ENCODE data around the gene FMC1. TPM values are rescaled to one million over a fixed set of nuclear protein-coding genes. Genes with fewer than 3 reads are reported as not detected.
A peak's percentile ranks its signal among the peaks of the same experiment; 100 is the strongest.
"Not testable (repeated sequence)": the region's sequence is repeated elsewhere in the genome, so short reads cannot be mapped to it uniquely, and the experiment has no call there.

The FMC1 gene
- total RNA-seq, 1 experiment from 2014 or later, result 24.7 TPM

GRCh38 chr7:139333443-139333842 lies 7.7 kb upstream of the FMC1 start:
- not testable (repeated sequence) for DNase-seq; H3K79me2 ChIP-seq (ENCODE audit: low read length); H3K27ac ChIP-seq (ENCODE audit: low read length); H3K9me3 ChIP-seq (ENCODE audit: low read length); H3K4me2 ChIP-seq (ENCODE audit: low read depth, low read length, poor library complexity, severe bottlenecking); H3K4me3 ChIP-seq (ENCODE audit: low read length); H3K9me2 ChIP-seq (replicated peaks; ENCODE audit: insufficient read depth, low read length); H4K20me1 ChIP-seq (ENCODE audit: insufficient read depth, low read depth, low read length); H3K27me3 ChIP-seq (ENCODE audit: low read length); H3K4me1 ChIP-seq (ENCODE audit: low read length); H3K9ac ChIP-seq (ENCODE audit: low read length); H2AFZ ChIP-seq (ENCODE audit: low read length); H3K36me3 ChIP-seq (ENCODE audit: insufficient read depth, low read length)

GRCh38 chr7:139334399-139335150 lies 6.6 kb upstream of the FMC1 start:
- no peak overlapping the region for H3K27ac ChIP-seq (ENCODE audit: low read length)
- H3K36me3 ChIP-seq (ENCODE audit: insufficient read depth, low read length), result no peaks in the 10 kb centered on the region; the same call in 1 of the 2 replicates
- no peaks in the 10 kb centered on the region; the same call in 1 of the 2 replicates for H3K9me2 ChIP-seq (replicated peaks; ENCODE audit: insufficient read depth, low read length)
- H3K9ac ChIP-seq (ENCODE audit: low read length), result no peak overlapping the region
- H3K27me3 ChIP-seq (ENCODE audit: low read length), result no peaks in the 10 kb centered on the region
- no peaks in the 10 kb centered on the region for H3K4me1 ChIP-seq (ENCODE audit: low read length)
- H3K79me2 ChIP-seq (ENCODE audit: low read length), result no peaks in the 10 kb centered on the region
- no peak for DNase-seq
- H4K20me1 ChIP-seq (ENCODE audit: insufficient read depth, low read depth, low read length), result no peaks in the 10 kb centered on the region
- H3K4me2 ChIP-seq (ENCODE audit: low read depth, low read length, poor library complexity, severe bottlenecking), result no peak overlapping the region
- H3K9me3 ChIP-seq (ENCODE audit: low read length), result no peaks in the 10 kb centered on the region
- H2AFZ ChIP-seq (ENCODE audit: low read length), result no peak overlapping the region
- no peak overlapping the region for H3K4me3 ChIP-seq (ENCODE audit: low read length)

GRCh38 chr7:139339025-139339424 lies 2.1 kb upstream of the FMC1 start:
- H3K79me2 ChIP-seq (ENCODE audit: low read length), result peaks cover 25% of the 10 kb centered on the region
- H4K20me1 ChIP-seq (ENCODE audit: insufficient read depth, low read depth, low read length), result no peaks in the 10 kb centered on the region
- peaks cover 5% of the 10 kb centered on the region; the same call in 1 of the 2 replicates for H3K36me3 ChIP-seq (ENCODE audit: insufficient read depth, low read length)
- peaks cover 27% of the 10 kb centered on the region for H3K4me1 ChIP-seq (ENCODE audit: low read length)
- no peak overlapping the region for H2AFZ ChIP-seq (ENCODE audit: low read length)
- H3K9me3 ChIP-seq (ENCODE audit: low read length), result no peaks in the 10 kb centered on the region
- H3K9me2 ChIP-seq (replicated peaks; ENCODE audit: insufficient read depth, low read length), result no peaks in the 10 kb centered on the region; the same call in 1 of the 2 replicates
- H3K9ac ChIP-seq (ENCODE audit: low read length), result no peak overlapping the region
- no peak overlapping the region for H3K27ac ChIP-seq (ENCODE audit: low read length)
- no peak for DNase-seq
- no peaks in the 10 kb centered on the region for H3K27me3 ChIP-seq (ENCODE audit: low read length)
- H3K4me3 ChIP-seq (ENCODE audit: low read length), result peak overlapping the region; percentile 48; the same call in 1 of the 2 replicates
- no peak overlapping the region for H3K4me2 ChIP-seq (ENCODE audit: low read depth, low read length, poor library complexity, severe bottlenecking)

- Histone ChIP-seq H3K36me3 (ENCODE audit: insufficient read depth, low read length) (peaks cover 9% of the 10 kb centered on the region; the same call in 1 of the 2 replicates), H3K9me3 (ENCODE audit: low read length) (no peaks in the 10 kb centered on the region), H3K9me2 (replicated peaks; ENCODE audit: insufficient read depth, low read length) (no peaks in the 10 kb centered on the region; the same call in 1 of the 2 replicates), H3K27ac (ENCODE audit: low read length) (no peak overlapping the region), H4K20me1 (ENCODE audit: insufficient read depth, low read depth, low read length) (no peaks in the 10 kb centered on the region), H3K27me3 (ENCODE audit: low read length) (no peaks in the 10 kb centered on the region), H3K4me3 (ENCODE audit: low read length) (peak overlapping the region; percentile 48; the same call in 1 of the 2 replicates), H3K9ac (ENCODE audit: low read length) (no peak overlapping the region), H3K4me2 (ENCODE audit: low read depth, low read length, poor library complexity, severe bottlenecking) (peak overlapping the region; percentile 20), H2AFZ (ENCODE audit: low read length) (no peak overlapping the region; the same call in 1 of the 2 replicates), H3K4me1 (ENCODE audit: low read length) (peaks cover 33% of the 10 kb centered on the region), H3K79me2 (ENCODE audit: low read length) (peaks cover 29% of the 10 kb centered on the region)
- no peak for DNase-seq
Measured at GRCh38 chr7:139339698-139340036, 1.5 kb upstream of the FMC1 start.

- H3K9me2 ChIP-seq (replicated peaks; ENCODE audit: insufficient read depth, low read length), result no peaks in the 10 kb centered on the region; the same call in 1 of the 2 replicates
- H3K4me3 ChIP-seq (ENCODE audit: low read length), result peak overlapping the region; percentile 95
- no peaks in the 10 kb centered on the region for H4K20me1 ChIP-seq (ENCODE audit: insufficient read depth, low read depth, low read length)
- H3K9ac ChIP-seq (ENCODE audit: low read length), result peak overlapping the region; percentile 99
- peak; percentile 99 for DNase-seq
- no peak overlapping the region; the same call in 1 of the 2 replicates for H2AFZ ChIP-seq (ENCODE audit: low read length)
- peaks cover 39% of the 10 kb centered on the region for H3K4me1 ChIP-seq (ENCODE audit: low read length)
- peaks cover 9% of the 10 kb centered on the region; the same call in 1 of the 2 replicates for H3K36me3 ChIP-seq (ENCODE audit: insufficient read depth, low read length)
- peaks cover 29% of the 10 kb centered on the region for H3K79me2 ChIP-seq (ENCODE audit: low read length)
- H3K27me3 ChIP-seq (ENCODE audit: low read length), result no peaks in the 10 kb centered on the region
- H3K4me2 ChIP-seq (ENCODE audit: low read depth, low read length, poor library complexity, severe bottlenecking), result peak overlapping the region; percentile 88
- peak overlapping the region; percentile 90 for H3K27ac ChIP-seq (ENCODE audit: low read length)
- H3K9me3 ChIP-seq (ENCODE audit: low read length), result no peaks in the 10 kb centered on the region
Measured at GRCh38 chr7:139340037-139340807, 915 bp upstream of the FMC1 start.

GRCh38 chr7:139340808-139341057 lies 404 bp upstream of the FMC1 start:
- Histone ChIP-seq H3K4me3 (ENCODE audit: low read length) (peak overlapping the region; percentile 95), H3K36me3 (ENCODE audit: insufficient read depth, low read length) (peaks cover 9% of the 10 kb centered on the region; the same call in 1 of the 2 replicates), H3K9me3 (ENCODE audit: low read length) (no peaks in the 10 kb centered on the region), H3K4me1 (ENCODE audit: low read length) (peaks cover 41% of the 10 kb centered on the region), H2AFZ (ENCODE audit: low read length) (peak overlapping the region; percentile 75; the same call in 1 of the 2 replicates), H3K9ac (ENCODE audit: low read length) (peak overlapping the region; percentile 99), H3K9me2 (replicated peaks; ENCODE audit: insufficient read depth, low read length) (no peaks in the 10 kb centered on the region; the same call in 1 of the 2 replicates), H4K20me1 (ENCODE audit: insufficient read depth, low read depth, low read length) (no peaks in the 10 kb centered on the region), H3K27me3 (ENCODE audit: low read length) (no peaks in the 10 kb centered on the region), H3K27ac (ENCODE audit: low read length) (peak overlapping the region; percentile 90), H3K4me2 (ENCODE audit: low read depth, low read length, poor library complexity, severe bottlenecking) (peak overlapping the region; percentile 88), H3K79me2 (ENCODE audit: low read length) (peaks cover 29% of the 10 kb centered on the region)
- DNase-seq, result no peak

- Histone ChIP-seq H3K4me2 (ENCODE audit: low read depth, low read length, poor library complexity, severe bottlenecking) (peak overlapping the region; percentile 88), H2AFZ (ENCODE audit: low read length) (0 out of 2 replicates have a peak overlapping the region, but pooled peaks have one; percentile 23), H3K4me1 (ENCODE audit: low read length) (peaks cover 41% of the 10 kb centered on the region)
Measured at GRCh38 chr7:139341776-139342226, 664 bp downstream of the FMC1 start.

GRCh38 chr7:139345042-139345441 lies 3.9 kb downstream of the FMC1 start:
- Histone ChIP-seq H2AFZ (ENCODE audit: low read length) (no peak overlapping the region), H3K9ac (ENCODE audit: low read length) (no peak overlapping the region), H3K79me2 (ENCODE audit: low read length) (peaks cover 31% of the 10 kb centered on the region), H3K4me2 (ENCODE audit: low read depth, low read length, poor library complexity, severe bottlenecking) (peak overlapping the region; percentile 35), H4K20me1 (ENCODE audit: insufficient read depth, low read depth, low read length) (no peaks in the 10 kb centered on the region), H3K4me1 (ENCODE audit: low read length) (peaks cover 39% of the 10 kb centered on the region), H3K27ac (ENCODE audit: low read length) (peak overlapping the region; percentile 60), H3K9me3 (ENCODE audit: low read length) (no peaks in the 10 kb centered on the region), H3K27me3 (ENCODE audit: low read length) (no peaks in the 10 kb centered on the region), H3K4me3 (ENCODE audit: low read length) (no peak overlapping the region), H3K9me2 (replicated peaks; ENCODE audit: insufficient read depth, low read length) (no peaks in the 10 kb centered on the region), H3K36me3 (ENCODE audit: insufficient read depth, low read length) (peaks cover 20% of the 10 kb centered on the region; the same call in 1 of the 2 replicates)
- DNase-seq, result peak; percentile 79

More at GRCh38 chr7:139341776-139342226, 664 bp downstream of the FMC1 start:
- Histone ChIP-seq H3K27ac (ENCODE audit: low read length) (peak overlapping the region; percentile 90), H3K79me2 (ENCODE audit: low read length) (peaks cover 29% of the 10 kb centered on the region), H3K36me3 (ENCODE audit: insufficient read depth, low read length) (peaks cover 17% of the 10 kb centered on the region), H3K4me3 (ENCODE audit: low read length) (peak overlapping the region; percentile 95), H3K9me2 (replicated peaks; ENCODE audit: insufficient read depth, low read length) (no peaks in the 10 kb centered on the region; the same call in 1 of the 2 replicates), H3K9ac (ENCODE audit: low read length) (peak overlapping the region; percentile 99), H3K27me3 (ENCODE audit: low read length) (no peaks in the 10 kb centered on the region), H3K9me3 (ENCODE audit: low read length) (no peaks in the 10 kb centered on the region), H4K20me1 (ENCODE audit: insufficient read depth, low read depth, low read length) (no peaks in the 10 kb centered on the region)
- DNase-seq, result no peak

Data from Karpas-422 (cell line).